Keratinocyte (primary cell): ENCODE measurements around the gene TRIM69. TPM values are rescaled to one million over a fixed set of nuclear protein-coding genes. Genes with fewer than 3 reads are reported as not detected.

Source experiments
- DNase-seq: peaks from one replicate; pipeline ENCODE4 v3.0.0-alpha.2; 2011; ENCODE audit warnings: low read depth, missing footprints, low spot score
- FAIRE-seq: peaks from 2 replicates; lab custom pipeline; 2011; peaks lifted over from hg19 to GRCh38; lab: Jason Lieb, UNC
- H2AFZ ChIP-seq: 2 replicates; pipeline ENCODE4 v1.6.0; 2012; ENCODE audit warnings: low read length, control low read depth, inconsistent platforms; ENCODE audit not compliant: control insufficient read depth
- H3K27ac ChIP-seq: 2 replicates; pipeline ENCODE4 v1.5.1; 2011; ENCODE audit warnings: low read length; ENCODE audit not compliant: control insufficient read depth, insufficient read depth
- H3K27me3 ChIP-seq: 3 replicates; pipeline ENCODE4 v1.6.0; 2011; ENCODE audit warnings: low read length; ENCODE audit not compliant: control insufficient read depth, insufficient read depth; ENCODE audit errors: extremely low read depth
- H3K36me3 ChIP-seq, 2 experiments: 2 replicates in 1 of 2; 3 replicates in 1 of 2; pipeline ENCODE4 v1.5.1; 2011; ENCODE audit warnings: low read length in 2 of 2, mild to moderate bottlenecking in 1 of 2; ENCODE audit not compliant: control insufficient read depth in 2 of 2, insufficient read depth in 2 of 2; ENCODE audit errors: extremely low read depth in 1 of 2
- H3K4me1 ChIP-seq: 3 replicates; pipeline ENCODE4 v1.5.1; 2011; ENCODE audit warnings: low read length; ENCODE audit not compliant: control insufficient read depth, insufficient read depth; ENCODE audit errors: extremely low read depth
- H3K4me2 ChIP-seq: 3 replicates; pipeline ENCODE4 v1.6.0; 2011; ENCODE audit warnings: low read depth, low read length; ENCODE audit not compliant: control insufficient read depth, insufficient read depth; ENCODE audit errors: extremely low read depth
- H3K4me3 ChIP-seq, 3 experiments: fragments of 200-600 bp in 1 of 3; sonication (generic) in 1 of 3; 2 replicates in 2 of 3; 3 replicates in 1 of 3; pipeline ENCODE4 v1.5.1; 2011 to 2016; ENCODE audit warnings: low read length in 3 of 3, mild to moderate bottlenecking in 3 of 3, control low read depth in 2 of 3, inconsistent platforms in 1 of 3, low read depth in 1 of 3, mixed read lengths in 1 of 3, mixed run types in 1 of 3, moderate library complexity in 1 of 3; ENCODE audit not compliant: control insufficient read depth in 2 of 3, insufficient read depth in 2 of 3; ENCODE audit errors: extremely low read depth in 1 of 3
- H3K79me2 ChIP-seq: 2 replicates; pipeline ENCODE4 v1.6.0; 2012; ENCODE audit warnings: low read length; ENCODE audit not compliant: control insufficient read depth, insufficient read depth
- H3K9ac ChIP-seq: 3 replicates; pipeline ENCODE4 v1.6.0; 2011; ENCODE audit warnings: low read length; ENCODE audit not compliant: control insufficient read depth, insufficient read depth; ENCODE audit errors: extremely low read depth
- H3K9me1 ChIP-seq: 3 replicates; pipeline ENCODE4 v1.6.0; 2011; ENCODE audit warnings: low read length; ENCODE audit not compliant: control insufficient read depth, insufficient read depth; ENCODE audit errors: extremely low read depth
- H3K9me3 ChIP-seq: 2 replicates; pipeline ENCODE4 v1.5.1; 2012; ENCODE audit warnings: low read depth, low read length; ENCODE audit not compliant: control insufficient read depth
- H4K20me1 ChIP-seq: 3 replicates; pipeline ENCODE4 v1.6.0; 2011; ENCODE audit warnings: low read length; ENCODE audit not compliant: control insufficient read depth, insufficient read depth; ENCODE audit errors: extremely low read depth
- CTCF ChIP-seq, 3 experiments: IDR thresholded peaks in 1 of 3; conservative IDR thresholded peaks in 1 of 3; optimal IDR thresholded peaks in 1 of 3; 2 replicates in 2 of 3; 3 replicates in 1 of 3; pipeline versions ENCODE3 to v1.5.1; 2011; ENCODE audit warnings: low read length in 3 of 3, mild to moderate bottlenecking in 3 of 3, moderate library complexity in 2 of 3, control low read depth in 1 of 3, inconsistent platforms in 1 of 3; ENCODE audit not compliant: insufficient read depth in 2 of 3; ENCODE audit errors: extremely low read depth in 1 of 3
- EZH2 ChIP-seq: IDR thresholded peaks from one replicate; pipeline ENCODE4 v1.6.1; 2012; ENCODE audit warnings: inconsistent platforms, mild to moderate bottlenecking, low read length, moderate library complexity
- dilution Hi-C: fragments of 300-500 bp; cut with MboI; formaldehyde crosslinking; loops from one replicate; pipeline ENCODE4 v1.7.0; 2020; ENCODE audit warnings: low sequenced_read_pairs; ENCODE audit not compliant: extremely low pct_ligation_motif_present
- polyA plus RNA-seq, 5 experiments: library from polyadenylated mRNA; depleted of rRNA in 3 of 5; stranded (reverse) in 3 of 5; stranded (forward) in 1 of 5; unstranded in 1 of 5; fragments of >200 nt; gene quantifications; 1 replicate in 1 of 5; 2 replicates in 3 of 5; 3 replicates in 1 of 5; pipeline versions ENCODE4 v1.2.1 to v1.2.3, GENCODE V29; 2011 to 2012; ENCODE audit warnings: missing spikeins in 2 of 5, low read depth in 1 of 5, low replicate concordance in 1 of 5

TRIM69 gene
- polyA plus RNA-seq, 1 donor (not counting 4 experiments of a cell fraction or from before 2014, with no cell fraction given), result 11.0 TPM

DNA sequence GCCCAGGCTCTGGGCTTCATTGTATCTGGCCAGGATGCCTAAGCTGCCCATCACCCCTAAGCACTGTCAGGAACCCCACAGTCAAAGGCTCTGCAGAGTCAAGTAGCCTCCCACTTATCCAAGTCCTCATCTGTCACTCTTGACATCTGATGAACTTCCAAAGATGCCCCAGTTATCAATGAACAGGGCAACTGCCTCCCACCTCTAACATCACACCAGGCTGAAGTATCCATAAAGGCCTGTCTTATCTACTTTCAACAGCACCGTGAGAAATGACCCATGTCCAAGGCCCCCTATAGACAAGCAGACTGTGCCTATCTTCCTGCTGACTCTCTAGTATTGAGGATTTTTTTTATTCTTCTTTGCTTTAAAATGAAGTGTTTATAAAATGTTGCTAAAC, 56.4 kb downstream of the TRIM69 start:
- FAIRE-seq, result no peak
- Histone ChIP-seq H3K36me3 (no peaks in the 10 kb centered on the region), H3K9ac (no peak overlapping the region)

DNA sequence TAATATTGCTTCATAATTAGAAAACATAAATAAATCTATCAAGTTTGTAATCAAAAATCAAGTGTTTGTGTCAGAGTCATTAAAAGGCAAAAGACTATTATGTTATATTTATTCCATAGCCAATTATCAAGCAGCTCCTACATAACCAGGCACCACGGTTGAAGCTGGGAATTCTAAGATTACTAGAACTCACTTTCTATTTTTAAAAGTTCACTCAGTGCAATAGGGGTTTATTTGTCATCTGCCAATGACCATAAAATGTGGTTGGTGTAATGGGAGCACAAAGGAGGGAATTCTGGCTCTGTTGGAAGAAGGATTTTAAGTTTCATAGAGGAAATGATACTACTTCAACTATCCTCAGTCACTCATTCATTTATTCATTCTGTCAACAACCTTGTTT, 57.7 kb downstream of the TRIM69 start:
- Histone ChIP-seq H4K20me1 (no peaks in the 10 kb centered on the region), H3K27me3 (peaks cover 4% of the 10 kb centered on the region), H3K79me2 (no peaks in the 10 kb centered on the region), H3K9me1 (no peaks in the 10 kb centered on the region), H3K4me1 (no peaks in the 10 kb centered on the region), H3K4me2 (no peak overlapping the region), H3K9me3 (no peaks in the 10 kb centered on the region), H2AFZ (no peak overlapping the region), H3K9ac (no peak overlapping the region), H3K36me3 (no peaks in the 10 kb centered on the region), H3K27ac (no peak overlapping the region), H3K4me3 (no peak overlapping the region)
- FAIRE-seq, result no peak
- dilution Hi-C loops, result no loop called here
- DNase-seq, result no peak
- TF ChIP-seq EZH2 (no peak), CTCF (optimal IDR thresholded peaks at IDR 0.05 in 1 of 3, IDR thresholded peaks at IDR 0.05 in 1 of 3, conservative IDR thresholded peaks at IDR 0.05 in 1 of 3; ENCODE audit: extremely low read depth in 1 of 3, insufficient read depth in 2 of 3, low read length in 3 of 3) (no peak)

More for the DNA sequence above, 56.4 kb downstream of the TRIM69 start:
- no peaks in the 10 kb centered on the region for H3K9me3 ChIP-seq
- TF ChIP-seq CTCF (optimal IDR thresholded peaks at IDR 0.05 in 1 of 3, IDR thresholded peaks at IDR 0.05 in 1 of 3, conservative IDR thresholded peaks at IDR 0.05 in 1 of 3; ENCODE audit: extremely low read depth in 1 of 3, insufficient read depth in 2 of 3, low read length in 3 of 3) (no peak), EZH2 (no peak)
- peaks cover 4% of the 10 kb centered on the region for H3K27me3 ChIP-seq
- H3K4me2 ChIP-seq, result no peak overlapping the region
- no peak overlapping the region for H3K27ac ChIP-seq
- no peaks in the 10 kb centered on the region for H3K79me2 ChIP-seq
- H3K4me3 ChIP-seq, result no peak overlapping the region
- no peaks in the 10 kb centered on the region for H3K9me1 ChIP-seq
- no peak for DNase-seq
- H2AFZ ChIP-seq, result no peak overlapping the region
- no peaks in the 10 kb centered on the region for H4K20me1 ChIP-seq
- no peaks in the 10 kb centered on the region for H3K4me1 ChIP-seq
- dilution Hi-C loops, result no loop called here
